ENCODE results near the gene CAMKMT. TPM values are rescaled to one million over a fixed set of nuclear protein-coding genes. Genes with fewer than 3 reads are reported as not detected.

Gene CAMKMT
- total RNA-seq, 4 donors from 2014 or later: 2.9 to 18.8 (median 11.2) TPM

DNA sequence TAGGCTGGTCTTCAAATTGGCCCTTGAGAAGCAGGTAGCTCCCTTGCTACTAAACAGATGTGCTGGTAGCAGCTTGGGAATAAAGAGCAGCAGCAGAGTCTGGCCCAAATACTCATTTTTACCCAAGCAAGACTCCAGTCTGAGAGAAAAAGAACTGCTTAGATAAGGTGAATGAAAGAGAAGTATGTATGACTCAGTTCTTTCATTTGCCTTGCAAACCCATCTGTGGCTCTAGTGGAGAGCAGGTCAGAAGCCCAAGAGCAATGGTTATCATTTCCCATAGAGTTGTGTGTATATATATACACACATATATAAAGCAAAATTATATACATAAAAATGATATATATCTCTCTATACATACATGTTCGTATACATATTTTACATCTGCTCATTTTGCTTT, 80.3 kb downstream of the CAMKMT start:
- TF ChIP-seq, protein P1, sequence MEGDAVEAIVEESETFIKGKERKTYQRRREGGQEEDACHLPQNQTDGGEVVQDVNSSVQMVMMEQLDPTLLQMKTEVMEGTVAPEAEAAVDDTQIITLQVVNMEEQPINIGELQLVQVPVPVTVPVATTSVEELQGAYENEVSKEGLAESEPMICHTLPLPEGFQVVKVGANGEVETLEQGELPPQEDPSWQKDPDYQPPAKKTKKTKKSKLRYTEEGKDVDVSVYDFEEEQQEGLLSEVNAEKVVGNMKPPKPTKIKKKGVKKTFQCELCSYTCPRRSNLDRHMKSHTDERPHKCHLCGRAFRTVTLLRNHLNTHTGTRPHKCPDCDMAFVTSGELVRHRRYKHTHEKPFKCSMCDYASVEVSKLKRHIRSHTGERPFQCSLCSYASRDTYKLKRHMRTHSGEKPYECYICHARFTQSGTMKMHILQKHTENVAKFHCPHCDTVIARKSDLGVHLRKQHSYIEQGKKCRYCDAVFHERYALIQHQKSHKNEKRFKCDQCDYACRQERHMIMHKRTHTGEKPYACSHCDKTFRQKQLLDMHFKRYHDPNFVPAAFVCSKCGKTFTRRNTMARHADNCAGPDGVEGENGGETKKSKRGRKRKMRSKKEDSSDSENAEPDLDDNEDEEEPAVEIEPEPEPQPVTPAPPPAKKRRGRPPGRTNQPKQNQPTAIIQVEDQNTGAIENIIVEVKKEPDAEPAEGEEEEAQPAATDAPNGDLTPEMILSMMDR (IDR thresholded peaks at IDR 0.05): no peak
- no peak for TF ChIP-seq POLR2A (IDR thresholded peaks at IDR 0.05)
- H3K4me1 ChIP-seq: no peaks in the 10 kb centered on the region
- no peaks in the 10 kb centered on the region for H3K36me3 ChIP-seq
- no peak overlapping the region for H3K4me3 ChIP-seq
- H3K27me3 ChIP-seq: no peaks in the 10 kb centered on the region
- H3K27ac ChIP-seq: no peak overlapping the region
- no peak for DNase-seq
- intact Hi-C loops (cut with DNase I; ENCODE audit: low total_unique reads): no loop called here
- H3K9me3 ChIP-seq: no peaks in the 10 kb centered on the region

DNA sequence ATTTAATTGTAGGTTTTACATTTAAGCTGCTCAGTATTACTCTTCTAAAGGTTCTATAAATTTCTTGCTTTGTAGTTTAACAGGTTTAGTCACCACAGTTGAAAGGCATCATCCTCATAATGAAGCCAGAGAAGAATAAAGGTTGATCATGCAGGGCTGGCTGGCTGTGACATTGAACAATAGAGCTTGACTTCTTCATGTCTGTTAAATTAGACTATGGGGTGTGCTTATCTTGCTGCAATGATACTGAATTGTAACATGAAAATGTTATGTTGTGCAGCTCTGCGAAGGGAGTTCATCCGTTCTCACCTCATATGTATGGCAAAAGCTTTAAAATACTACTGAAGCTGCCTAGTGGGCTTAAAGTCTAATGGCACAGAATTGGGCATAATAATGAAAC, 81.8 kb downstream of the CAMKMT start:
- Histone ChIP-seq H3K4me1 (no peaks in the 10 kb centered on the region), H3K27me3 (no peaks in the 10 kb centered on the region), H3K4me3 (no peak overlapping the region), H3K36me3 (no peaks in the 10 kb centered on the region), H3K27ac (no peak overlapping the region), H3K9me3 (no peaks in the 10 kb centered on the region)
- TF ChIP-seq, protein P1 (IDR thresholded peaks at IDR 0.05): no peak
- TF ChIP-seq POLR2A (IDR thresholded peaks at IDR 0.05): no peak
- intact Hi-C loops (cut with DNase I; ENCODE audit: low total_unique reads): no loop called here
- DNase-seq: no peak

DNA sequence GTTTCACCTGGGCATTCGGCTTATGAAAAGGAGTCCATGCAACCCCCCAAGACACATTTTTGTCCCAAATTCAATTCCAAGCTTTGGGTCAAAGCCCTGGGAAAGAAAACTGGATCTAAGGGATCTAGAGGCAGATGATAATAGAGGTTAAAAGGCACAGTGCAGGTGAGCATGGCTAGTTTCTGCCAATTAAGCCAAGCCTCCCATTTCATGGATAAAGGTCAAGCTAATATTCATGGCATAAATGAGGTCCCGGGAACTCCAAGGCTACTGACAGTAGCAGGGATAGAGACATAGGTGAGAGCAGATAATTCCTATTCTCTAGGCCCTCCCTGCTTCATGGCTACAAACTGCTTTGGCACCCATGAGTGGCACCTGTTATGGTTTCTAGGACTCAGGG, 83.1 kb downstream of the CAMKMT start:
- Histone ChIP-seq H3K9me3 (no peaks in the 10 kb centered on the region), H3K27me3 (no peaks in the 10 kb centered on the region), H3K4me1 (no peaks in the 10 kb centered on the region), H3K27ac (no peak overlapping the region), H3K36me3 (no peaks in the 10 kb centered on the region), H3K4me3 (no peak overlapping the region)
- DNase-seq: no peak
- intact Hi-C loops (cut with DNase I; ENCODE audit: low total_unique reads): no loop called here
- TF ChIP-seq POLR2A (IDR thresholded peaks at IDR 0.05): no peak
- TF ChIP-seq, protein P1 (IDR thresholded peaks at IDR 0.05): no peak

DNA sequence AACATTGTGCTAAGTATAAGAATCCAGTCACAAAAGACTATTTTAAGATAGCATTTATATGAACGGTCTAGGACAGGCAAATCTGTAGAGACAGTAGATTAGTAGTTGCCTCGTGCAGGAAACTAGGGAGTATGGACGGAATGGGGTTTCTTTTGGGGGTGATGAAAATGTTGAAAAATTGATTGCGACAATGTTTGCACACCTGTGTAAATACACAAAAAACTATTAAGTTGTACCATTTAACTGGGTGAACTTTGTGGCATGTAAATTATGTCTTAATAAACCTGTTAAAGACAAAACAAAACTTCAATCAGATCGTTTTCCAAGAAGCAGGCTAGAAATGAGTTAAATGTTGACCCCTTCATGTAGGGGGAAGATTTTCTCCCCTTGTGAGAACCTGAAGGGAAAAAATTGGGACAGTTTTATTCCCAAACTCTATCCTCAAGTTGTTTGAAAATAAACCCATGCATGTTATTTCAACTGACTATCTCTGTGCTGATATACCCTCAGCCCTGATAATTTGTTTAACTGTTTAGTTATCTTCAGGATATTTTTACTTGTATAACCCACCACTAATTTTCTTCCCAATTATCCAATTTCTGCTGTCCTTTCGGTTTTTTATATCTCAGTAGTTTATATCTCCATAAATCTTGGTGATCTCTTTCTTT, 87.2 kb downstream of the CAMKMT start:
- TF ChIP-seq, protein P1 (IDR thresholded peaks at IDR 0.05): no peak
- TF ChIP-seq POLR2A (IDR thresholded peaks at IDR 0.05): no peak
- no peaks in the 10 kb centered on the region for H3K36me3 ChIP-seq
- intact Hi-C loops (cut with DNase I; ENCODE audit: low total_unique reads): no loop called here
- no peak overlapping the region for H3K4me3 ChIP-seq
- no peak for DNase-seq
- no peaks in the 10 kb centered on the region for H3K9me3 ChIP-seq
- no peak overlapping the region for H3K27ac ChIP-seq
- no peaks in the 10 kb centered on the region for H3K4me1 ChIP-seq
- H3K27me3 ChIP-seq: no peaks in the 10 kb centered on the region

DNA sequence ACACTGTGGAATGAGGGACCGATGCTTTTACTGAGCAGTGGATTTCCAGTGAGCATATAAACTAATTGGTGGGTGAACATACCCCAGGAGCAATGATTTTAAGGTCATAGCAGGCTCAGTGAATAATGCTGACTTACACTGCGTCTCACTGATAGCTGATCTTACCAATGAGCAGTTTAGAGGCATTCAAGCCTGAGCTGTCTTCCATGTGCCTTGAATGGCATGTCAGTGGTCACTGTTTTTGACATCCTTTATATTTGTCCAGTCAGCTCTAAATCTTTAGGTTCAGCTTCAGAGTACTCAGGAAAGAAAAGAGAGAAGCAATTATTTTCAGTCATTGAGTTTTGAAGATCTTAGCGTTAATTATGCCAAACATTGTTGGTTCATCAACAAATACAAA, 88.3 kb downstream of the CAMKMT start:
- TF ChIP-seq, protein P1 (IDR thresholded peaks at IDR 0.05): no peak
- TF ChIP-seq POLR2A (IDR thresholded peaks at IDR 0.05): no peak
- Histone ChIP-seq H3K27ac (no peak overlapping the region), H3K36me3 (no peaks in the 10 kb centered on the region), H3K27me3 (no peaks in the 10 kb centered on the region), H3K4me3 (no peak overlapping the region), H3K4me1 (no peaks in the 10 kb centered on the region), H3K9me3 (no peaks in the 10 kb centered on the region)
- no peak for DNase-seq
- intact Hi-C loops (cut with DNase I; ENCODE audit: low total_unique reads): no loop called here
